GM10266 (cell line): ENCODE data around the gene SEL1L.

ENCODE experiments used
- DNase-seq: peaks from one replicate; pipeline ENCODE4 v3.0.0; 2012; ENCODE audit errors: extremely low spot score
- TF ChIP-seq, protein P1 (sequence below): IDR thresholded peaks from 2 replicates; pipeline ENCODE4 v1.5.1; 2012; ENCODE audit warnings: mild to moderate bottlenecking, low read depth; ENCODE audit not compliant: control insufficient read depth, insufficient read depth; ENCODE audit errors: missing control alignments

Gene SEL1L

DNA sequence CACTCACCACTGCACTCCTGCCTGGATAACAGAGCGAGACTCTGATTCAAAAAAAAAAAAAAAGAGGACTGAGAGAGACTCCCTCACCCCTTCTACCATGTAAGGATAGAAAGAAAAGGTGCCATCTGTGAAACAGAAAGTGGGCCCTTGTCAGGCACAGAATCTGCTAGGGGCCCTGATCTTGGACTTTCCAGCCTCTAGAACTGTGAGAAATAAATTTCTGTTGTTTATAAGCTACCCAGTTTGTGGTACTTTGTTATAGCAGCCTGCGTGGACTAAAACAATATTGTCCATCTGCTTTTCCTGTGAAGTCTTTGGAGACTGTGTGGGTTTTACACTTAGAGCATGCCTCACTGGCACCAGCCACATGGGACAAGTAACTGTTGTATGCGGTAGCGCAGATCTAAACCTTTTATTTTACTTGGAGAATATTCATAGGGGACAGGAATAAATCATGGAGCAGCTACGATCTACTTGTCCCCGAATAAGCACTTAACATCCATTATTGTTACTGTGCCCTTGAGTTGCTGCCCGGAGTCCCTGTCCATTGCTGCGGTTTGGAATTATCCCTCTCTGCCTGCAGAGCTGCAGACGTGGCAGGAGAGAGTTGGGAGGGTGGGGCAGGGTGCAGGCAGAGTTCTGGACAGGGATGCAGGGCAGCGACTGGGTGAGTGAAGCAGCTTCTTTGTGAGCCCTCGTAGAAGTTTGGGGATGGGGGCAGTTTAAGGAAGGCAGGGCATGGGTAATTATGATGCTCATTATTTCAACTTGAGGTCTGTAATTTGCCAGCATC, 81.1 kb downstream of the SEL1L start:
- TF ChIP-seq, protein P1, sequence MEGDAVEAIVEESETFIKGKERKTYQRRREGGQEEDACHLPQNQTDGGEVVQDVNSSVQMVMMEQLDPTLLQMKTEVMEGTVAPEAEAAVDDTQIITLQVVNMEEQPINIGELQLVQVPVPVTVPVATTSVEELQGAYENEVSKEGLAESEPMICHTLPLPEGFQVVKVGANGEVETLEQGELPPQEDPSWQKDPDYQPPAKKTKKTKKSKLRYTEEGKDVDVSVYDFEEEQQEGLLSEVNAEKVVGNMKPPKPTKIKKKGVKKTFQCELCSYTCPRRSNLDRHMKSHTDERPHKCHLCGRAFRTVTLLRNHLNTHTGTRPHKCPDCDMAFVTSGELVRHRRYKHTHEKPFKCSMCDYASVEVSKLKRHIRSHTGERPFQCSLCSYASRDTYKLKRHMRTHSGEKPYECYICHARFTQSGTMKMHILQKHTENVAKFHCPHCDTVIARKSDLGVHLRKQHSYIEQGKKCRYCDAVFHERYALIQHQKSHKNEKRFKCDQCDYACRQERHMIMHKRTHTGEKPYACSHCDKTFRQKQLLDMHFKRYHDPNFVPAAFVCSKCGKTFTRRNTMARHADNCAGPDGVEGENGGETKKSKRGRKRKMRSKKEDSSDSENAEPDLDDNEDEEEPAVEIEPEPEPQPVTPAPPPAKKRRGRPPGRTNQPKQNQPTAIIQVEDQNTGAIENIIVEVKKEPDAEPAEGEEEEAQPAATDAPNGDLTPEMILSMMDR: no peak
- no peak for DNase-seq

DNA sequence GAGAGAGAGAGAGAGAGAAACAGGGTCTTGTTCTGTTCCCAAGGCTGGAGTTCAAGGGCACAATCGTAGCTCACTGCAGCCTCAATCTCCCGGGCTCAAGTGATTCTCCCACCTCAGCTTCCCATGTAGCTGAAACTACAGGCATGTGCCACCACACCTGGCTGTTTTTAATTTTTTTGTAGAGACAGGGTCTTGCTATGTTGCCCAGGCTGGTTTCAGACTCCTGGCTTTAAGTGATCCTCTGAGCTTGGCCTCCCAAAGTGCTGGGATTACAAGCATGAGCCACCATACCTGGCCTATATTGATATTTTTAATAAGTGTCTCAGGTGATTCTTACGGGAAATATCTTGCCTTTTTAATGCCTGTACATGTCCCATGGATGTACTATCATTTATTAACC, 82.7 kb downstream of the SEL1L start:
- TF ChIP-seq, protein P1: no peak
- DNase-seq: no peak

DNA sequence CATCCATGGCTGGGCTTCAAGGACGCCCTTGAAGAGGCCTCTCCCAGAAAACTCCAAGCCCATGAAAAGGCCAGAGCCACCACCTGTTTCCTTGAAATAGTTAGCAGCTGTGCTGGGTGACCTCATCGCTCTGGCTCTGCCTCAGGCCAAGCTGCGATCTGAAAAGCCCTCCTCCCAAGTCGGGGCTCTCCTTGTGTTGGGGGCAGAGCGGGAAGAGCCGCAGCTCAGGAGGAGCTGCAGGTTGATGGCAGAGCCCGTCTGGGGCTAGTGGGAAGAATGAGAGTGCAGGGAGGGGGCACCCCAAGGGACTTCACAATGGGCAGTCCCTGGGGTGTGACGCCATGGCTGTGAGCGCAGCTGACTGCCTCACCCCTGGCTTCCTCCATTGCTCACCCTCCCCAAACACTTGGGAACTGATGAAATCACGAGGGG, 83.5 kb downstream of the SEL1L start:
- no peak for DNase-seq
- TF ChIP-seq, protein P1: no peak

DNA sequence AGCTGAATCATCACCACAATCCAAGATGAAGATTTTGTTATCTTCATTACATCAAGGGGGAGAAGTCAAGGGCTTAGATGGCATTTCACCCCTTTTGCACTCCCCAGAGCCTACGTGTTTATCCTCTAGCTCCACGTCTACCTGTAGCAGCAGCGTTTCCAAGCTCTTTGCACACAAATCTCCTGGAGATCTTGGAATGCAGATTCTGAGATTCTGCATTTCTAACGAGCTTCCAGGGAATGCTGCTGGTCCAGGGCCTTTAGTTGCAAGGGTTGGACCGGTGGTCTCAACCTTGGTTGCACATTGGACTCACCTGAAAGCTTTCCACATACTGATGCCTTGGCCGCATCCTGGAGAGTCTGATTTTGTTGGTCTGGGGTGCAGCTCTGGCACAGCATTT, 84.1 kb downstream of the SEL1L start:
- DNase-seq: no peak
- TF ChIP-seq, protein P1: no peak

DNA sequence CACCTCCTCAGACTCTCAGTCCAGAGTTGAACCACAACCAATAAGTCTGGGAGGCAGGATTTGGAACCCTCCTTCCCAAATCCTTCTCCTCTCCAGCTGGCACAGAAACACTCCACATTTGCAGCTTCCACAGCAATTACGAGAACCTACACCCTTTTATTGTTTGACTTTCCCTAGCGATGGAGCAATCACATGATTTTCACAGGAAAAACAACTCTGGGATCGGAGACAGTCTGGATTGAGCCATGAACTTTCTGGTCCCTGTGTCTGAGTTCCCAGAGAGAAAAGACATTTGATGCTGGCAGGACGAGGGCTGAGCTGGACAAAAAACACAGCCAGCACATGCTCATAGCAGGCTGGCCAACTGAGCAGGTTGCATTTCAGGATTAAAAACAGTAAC, 84.5 kb downstream of the SEL1L start:
- DNase-seq: no peak
- TF ChIP-seq, protein P1: no peak

DNA sequence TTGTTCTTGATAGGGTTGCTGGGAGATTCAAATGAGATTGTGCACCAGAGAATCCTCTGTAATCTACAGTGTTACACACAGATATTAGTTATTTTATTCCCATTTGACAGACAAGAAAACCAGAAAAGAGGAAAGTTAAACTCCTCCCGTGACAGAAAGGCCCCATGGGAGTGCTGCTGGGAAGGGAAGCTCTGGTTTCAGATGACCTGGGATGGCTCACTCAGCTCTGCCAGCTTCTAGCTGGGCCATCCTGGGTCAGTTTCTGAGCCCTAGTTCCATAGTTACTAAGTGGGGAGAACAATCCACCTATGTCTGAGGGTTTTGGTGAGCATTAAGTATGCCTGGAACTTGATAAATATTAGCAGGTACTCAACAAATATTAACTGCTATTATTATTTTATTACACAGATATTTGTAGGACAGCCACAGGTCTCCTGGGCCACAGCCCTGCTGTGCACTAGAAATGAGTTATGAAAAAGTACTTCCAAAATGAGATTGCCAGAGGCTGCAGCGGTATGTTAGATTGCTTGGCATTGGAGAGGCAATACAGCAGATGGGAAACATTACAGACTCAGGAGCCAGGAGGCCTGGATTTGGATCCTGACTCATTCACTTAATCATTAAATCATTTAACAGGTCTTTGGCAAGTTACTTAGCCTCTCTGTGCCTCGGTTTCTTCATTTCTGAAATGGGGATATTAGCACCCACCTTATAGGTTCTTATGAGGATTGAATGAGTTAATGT, 86.5 kb downstream of the SEL1L start:
- DNase-seq: no peak
- TF ChIP-seq, protein P1: no peak
